ENCODE measurements around the gene PYROXD2.

GRCh38 chr10:98340940-98341310 lies 74.1 kb downstream of the PYROXD2 start:
- no peak for TF ChIP-seq REST (IDR thresholded peaks at IDR 0.05; ENCODE audit: borderline replicate concordance)
- no peak for TF ChIP-seq EZH2 (IDR thresholded peaks at IDR 0.05; ENCODE audit: borderline replicate concordance, insufficient read depth, low read length, poor library complexity, severe bottlenecking)
- no peak for TF ChIP-seq CTCF (IDR thresholded peaks at IDR 0.05; ENCODE audit: poor library complexity, severe bottlenecking)
- no peak for TF ChIP-seq EP300 (conservative IDR thresholded peaks at IDR 0.05; ENCODE audit: poor library complexity, severe bottlenecking)
- TF ChIP-seq POLR2AphosphoS5 (IDR thresholded peaks at IDR 0.05): no peak
- TF ChIP-seq TAF1 (IDR thresholded peaks at IDR 0.05; ENCODE audit: low read depth): no peak
- no peak for TF ChIP-seq RAD21 (conservative IDR thresholded peaks at IDR 0.05)

Data from neural cell (in vitro differentiated cells).